GM18520 (cell line): ENCODE measurements around the gene KRTDAP.

ENCODE experiments used
- ATAC-seq: cut with Tn5 transposase; IDR thresholded peaks from one replicate; pipeline ENCODE4 v1.9.1; 2021; ENCODE audit not compliant: unreplicated experiment

KRTDAP gene

GRCh38 chr19:35490364-35490763 lies at the start of gene KRTDAP:
Gene KRTDAP, minus strand, starts transcription at chr19:35490464. Its CDS starts 22 bp downstream, at chr19:35490442.
- no peak for ATAC-seq

GRCh38 chr19:35539850-35540249 lies 49.6 kb upstream of the KRTDAP start:
- no peak for ATAC-seq

GRCh38 chr19:35539314-35539713 lies 49.0 kb upstream of the KRTDAP start:
- ATAC-seq, result no peak

- no peak for ATAC-seq
These were observed 44.7 kb upstream of the KRTDAP start for GRCh38 chr19:35534803-35535480.

GRCh38 chr19:35533822-35534392 lies 43.6 kb upstream of the KRTDAP start:
- ATAC-seq, result no peak

GRCh38 chr19:35533201-35533821 lies 43.0 kb upstream of the KRTDAP start, which contains the start of gene GAPDHS:
Gene GAPDHS, plus strand, starts transcription at chr19:35533456. Its CDS starts 72 bp downstream, at chr19:35533528.
- no peak for ATAC-seq

GRCh38 chr19:35531291-35531690 lies 41.0 kb upstream of the KRTDAP start:
- ATAC-seq, result no peak

- ATAC-seq, result no peak
These were observed 39.3 kb upstream of the KRTDAP start for GRCh38 chr19:35529241-35530218.

- ATAC-seq, result no peak
These were observed 38.2 kb upstream of the KRTDAP start, which contains the start of gene SBSN for GRCh38 chr19:35528218-35529038. Gene SBSN, minus strand, starts transcription at chr19:35528311. Its CDS starts 30 bp downstream, at chr19:35528281.

- ATAC-seq, result no peak
These were observed 35.6 kb upstream of the KRTDAP start for GRCh38 chr19:35525873-35526272.

GRCh38 chr19:35524181-35524837 lies 34.0 kb upstream of the KRTDAP start:
- ATAC-seq, result no peak

- no peak for ATAC-seq
These were observed 32.6 kb upstream of the KRTDAP start for GRCh38 chr19:35522745-35523327.

- no peak for ATAC-seq
These were observed 31.0 kb upstream of the KRTDAP start for GRCh38 chr19:35521124-35521743.

GRCh38 chr19:35519291-35519690 lies 29.0 kb upstream of the KRTDAP start:
- ATAC-seq, result no peak

- no peak for ATAC-seq
These were observed 28.0 kb upstream of the KRTDAP start for GRCh38 chr19:35518313-35518712.

GRCh38 chr19:35517342-35517741 lies 27.1 kb upstream of the KRTDAP start:
- no peak for ATAC-seq

GRCh38 chr19:35516310-35516709 lies 26.0 kb upstream of the KRTDAP start:
- ATAC-seq, result no peak

GRCh38 chr19:35514282-35514809 lies 24.1 kb upstream of the KRTDAP start:
- ATAC-seq, result no peak
